ENCODE results near the gene CADM4. TPM values are rescaled to one million over a fixed set of nuclear protein-coding genes. Genes with fewer than 3 reads are reported as not detected.
"Not testable (repeated sequence)": the region's sequence is repeated elsewhere in the genome, so short reads cannot be mapped to it uniquely, and the experiment has no call there.

The CADM4 gene
- total and polyA plus RNA-seq, 10 donors = 0.89 to 4.7 (median 2.0) TPM

DNA sequence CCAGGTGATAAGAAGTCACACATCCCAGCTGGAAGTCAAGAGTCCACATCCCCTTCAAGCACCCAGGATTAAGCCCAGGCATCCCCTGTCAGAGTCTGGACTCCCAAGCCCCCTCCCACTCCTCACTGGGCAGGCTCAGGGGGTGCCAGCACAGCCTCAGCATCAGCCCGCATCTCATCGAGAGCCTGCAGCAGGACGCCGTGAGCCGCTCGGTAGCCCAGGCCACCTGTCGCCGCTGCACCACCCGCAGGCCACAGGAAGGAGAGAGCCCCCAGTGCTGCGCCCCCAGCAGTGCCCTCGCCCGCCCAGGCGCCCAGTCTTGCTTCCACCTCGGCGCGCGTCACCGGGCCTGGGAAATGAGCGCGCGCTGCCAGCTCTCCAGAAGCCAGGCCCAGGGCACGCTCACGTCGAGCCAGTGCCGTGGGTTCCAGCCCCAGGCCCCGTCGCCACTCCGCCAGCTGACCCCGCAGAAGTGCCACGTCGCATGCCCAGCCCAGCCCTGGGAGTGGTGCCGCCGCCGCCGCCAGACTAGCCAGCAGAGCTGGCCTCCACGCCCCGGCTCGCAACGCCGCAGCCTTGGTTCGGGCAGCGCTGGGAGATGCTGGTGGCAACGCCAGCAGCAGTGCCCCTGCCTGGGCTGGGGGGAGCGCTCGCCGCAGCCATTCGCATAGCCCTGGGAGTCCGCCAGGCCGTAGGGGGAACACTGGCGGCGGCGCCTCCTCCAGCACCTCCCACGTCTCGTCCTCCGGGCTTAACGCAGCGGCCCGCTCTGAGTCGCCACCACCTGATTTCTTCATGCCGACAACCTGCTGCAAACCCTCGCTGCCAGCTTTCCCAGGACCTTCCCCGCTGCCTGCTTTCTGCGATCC lies 47.5 kb downstream of the CADM4 start:
- 96 to 97% (median 96%) methylated on average over 48 to 63 of the region's 63 CpGs for WGBS, 5 donors
- intact Hi-C loops (cut with DNase I; ENCODE audit: low total_unique reads) = no loop called here
- no peak overlapping the region for H3K4me3 ChIP-seq
- peaks cover 20 to 51% (median 32%) of the 10 kb centered on the region in 6 donors for H3K4me1 ChIP-seq
- DNase-seq = peak; percentile 78
- peaks cover 0 to 64% (median 28%) of the 10 kb centered on the region in 6 donors for H3K36me3 ChIP-seq
- TF ChIP-seq POLR2A (IDR thresholded peaks at IDR 0.05) = no peak
- TF ChIP-seq, protein P1, sequence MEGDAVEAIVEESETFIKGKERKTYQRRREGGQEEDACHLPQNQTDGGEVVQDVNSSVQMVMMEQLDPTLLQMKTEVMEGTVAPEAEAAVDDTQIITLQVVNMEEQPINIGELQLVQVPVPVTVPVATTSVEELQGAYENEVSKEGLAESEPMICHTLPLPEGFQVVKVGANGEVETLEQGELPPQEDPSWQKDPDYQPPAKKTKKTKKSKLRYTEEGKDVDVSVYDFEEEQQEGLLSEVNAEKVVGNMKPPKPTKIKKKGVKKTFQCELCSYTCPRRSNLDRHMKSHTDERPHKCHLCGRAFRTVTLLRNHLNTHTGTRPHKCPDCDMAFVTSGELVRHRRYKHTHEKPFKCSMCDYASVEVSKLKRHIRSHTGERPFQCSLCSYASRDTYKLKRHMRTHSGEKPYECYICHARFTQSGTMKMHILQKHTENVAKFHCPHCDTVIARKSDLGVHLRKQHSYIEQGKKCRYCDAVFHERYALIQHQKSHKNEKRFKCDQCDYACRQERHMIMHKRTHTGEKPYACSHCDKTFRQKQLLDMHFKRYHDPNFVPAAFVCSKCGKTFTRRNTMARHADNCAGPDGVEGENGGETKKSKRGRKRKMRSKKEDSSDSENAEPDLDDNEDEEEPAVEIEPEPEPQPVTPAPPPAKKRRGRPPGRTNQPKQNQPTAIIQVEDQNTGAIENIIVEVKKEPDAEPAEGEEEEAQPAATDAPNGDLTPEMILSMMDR (IDR thresholded peaks at IDR 0.05 in 8 of 11, conservative IDR thresholded peaks at IDR 0.05 in 3 of 11) = no peak
- no peak for TF ChIP-seq POLR2AphosphoS5 (IDR thresholded peaks at IDR 0.05)
- no peaks in the 10 kb centered on the region for H3K27me3 ChIP-seq (replicated peaks in 1 of 7)
- H3K9me3 ChIP-seq = no peaks in the 10 kb centered on the region
- no peak overlapping the region for H3K27ac ChIP-seq

DNA sequence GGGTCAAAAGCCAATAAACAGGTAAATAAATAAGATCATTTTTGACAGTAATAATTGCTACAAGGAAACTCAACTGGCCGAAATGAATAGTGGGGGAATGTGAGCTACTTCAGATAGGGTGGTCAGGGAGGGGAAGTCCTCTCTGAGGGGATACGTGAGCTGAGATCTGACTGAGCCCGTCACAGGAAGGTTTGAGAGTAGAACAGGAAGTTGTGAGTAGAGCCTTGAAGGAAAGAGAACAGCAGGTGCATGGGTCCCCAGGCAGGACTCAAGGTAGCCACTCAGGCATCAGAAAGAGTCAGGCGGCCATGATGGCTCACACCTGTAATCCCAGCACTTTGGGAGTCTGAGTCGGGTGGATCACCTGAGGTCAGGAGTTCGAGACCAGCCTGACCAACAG lies 50.0 kb downstream of the CADM4 start:
- no peak for DNase-seq
- peaks cover 12 to 38% (median 21%) of the 10 kb centered on the region in 6 donors for H3K4me1 ChIP-seq
- H3K4me3 ChIP-seq = no peak overlapping the region
- TF ChIP-seq, protein P1 (IDR thresholded peaks at IDR 0.05 in 8 of 11, conservative IDR thresholded peaks at IDR 0.05 in 3 of 11) = no peak
- TF ChIP-seq POLR2A (IDR thresholded peaks at IDR 0.05) (no peak), POLR2AphosphoS5 (IDR thresholded peaks at IDR 0.05) (no peak)
- H3K27me3 ChIP-seq (replicated peaks in 1 of 7) = no peaks in the 10 kb centered on the region
- peak overlapping the region in 5 of 8 donors; percentile 4 to 64 (median 26) for H3K27ac ChIP-seq
- H3K36me3 ChIP-seq = peaks cover 0 to 80% (median 28%) of the 10 kb centered on the region in 6 donors
- intact Hi-C loops (cut with DNase I; ENCODE audit: low total_unique reads) = loop anchor here (10.0 kb wide), 1 partner anchor 55 kb away; the partner anchor contains the start of gene ZNF575
- WGBS, 5 donors = 44 to 51% (median 47%) methylated on average over 6 of the region's 6 CpGs
- no peaks in the 10 kb centered on the region for H3K9me3 ChIP-seq

DNA sequence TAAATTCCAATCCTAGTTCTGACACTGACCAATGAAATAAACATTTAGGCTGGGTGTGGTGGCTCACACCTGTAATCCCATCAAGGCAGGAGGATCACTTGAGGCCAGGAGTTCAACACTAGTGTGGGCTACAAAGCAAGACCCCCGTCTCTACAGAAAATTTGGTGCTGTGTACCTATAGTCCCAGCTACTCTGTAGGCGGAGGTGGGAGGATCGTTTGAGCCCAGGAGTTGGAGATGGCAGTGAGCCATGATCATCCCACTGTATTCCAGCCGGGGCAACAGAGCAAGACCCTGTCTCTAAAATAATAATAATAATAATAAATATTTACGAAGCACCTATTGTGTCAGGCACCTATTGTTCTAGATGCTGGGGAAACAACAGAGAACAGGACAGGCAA lies 50.4 kb downstream of the CADM4 start:
- WGBS, 5 donors = 85 to 96% (median 93%) methylated on average over 5 of the region's 5 CpGs
- H3K27ac ChIP-seq = peak overlapping the region in 5 of 8 donors; percentile 4 to 64 (median 26)

DNA sequence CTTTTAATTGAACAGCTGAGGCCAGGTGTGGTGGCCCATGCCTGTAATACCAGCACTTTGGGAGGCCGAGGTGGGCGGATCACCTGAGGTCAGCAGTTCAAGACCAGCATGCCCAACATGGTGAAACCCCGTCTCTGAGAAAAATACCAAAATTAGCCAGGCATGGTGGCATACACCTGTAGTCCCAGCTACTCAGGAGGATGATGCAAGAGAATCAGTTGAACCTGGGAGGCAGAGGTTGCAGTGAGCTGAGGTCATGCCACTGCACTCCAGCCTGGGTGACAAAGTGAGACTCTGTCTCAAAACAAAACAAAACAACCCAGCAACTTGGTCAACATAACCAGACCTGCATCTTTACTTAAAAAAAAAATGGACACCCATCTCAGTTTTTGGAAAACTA lies 52.6 kb downstream of the CADM4 start:
- Histone ChIP-seq H3K36me3 (peaks cover 0 to 56% (median 14%) of the 10 kb centered on the region in 6 donors), H3K4me1 (peaks cover 4 to 42% (median 19%) of the 10 kb centered on the region in 6 donors)
- not testable (repeated sequence) for H3K4me3 ChIP-seq; H3K27me3 ChIP-seq (replicated peaks in 1 of 7); H3K9me3 ChIP-seq; H3K27ac ChIP-seq; DNase-seq
- intact Hi-C loops (cut with DNase I; ENCODE audit: low total_unique reads) = loop anchor here (10.0 kb wide), 1 partner anchor 52 kb away; the partner anchor contains the start of gene ZNF575
- 86 to 95% (median 92%) methylated on average over 3 of the region's 3 CpGs for WGBS, 5 donors

More for the DNA sequence above, 50.4 kb downstream of the CADM4 start:
- no peak for DNase-seq
- peaks cover 8 to 38% (median 20%) of the 10 kb centered on the region in 6 donors for H3K4me1 ChIP-seq
- H3K36me3 ChIP-seq = peaks cover 0 to 79% (median 28%) of the 10 kb centered on the region in 6 donors
- no peaks in the 10 kb centered on the region for H3K9me3 ChIP-seq
- H3K27me3 ChIP-seq (replicated peaks in 1 of 7) = no peaks in the 10 kb centered on the region
- TF ChIP-seq POLR2A (IDR thresholded peaks at IDR 0.05) = no peak
- TF ChIP-seq, protein P1 (IDR thresholded peaks at IDR 0.05 in 8 of 11, conservative IDR thresholded peaks at IDR 0.05 in 3 of 11) = no peak
- TF ChIP-seq POLR2AphosphoS5 (IDR thresholded peaks at IDR 0.05) = no peak
- no peak overlapping the region for H3K4me3 ChIP-seq
- intact Hi-C loops (cut with DNase I; ENCODE audit: low total_unique reads) = loop anchor here (10.0 kb wide), 1 partner anchor 54 kb away; the partner anchor contains the start of gene ZNF575
